HG03175 (cell line): Measurements from ENCODE around the gene MLF2.
"Not testable (repeated sequence)": the region's sequence is repeated elsewhere in the genome, so short reads cannot be mapped to it uniquely, and the experiment has no call there.

Experiments
- ATAC-seq: cut with Tn5 transposase; IDR thresholded peaks from one replicate; pipeline ENCODE4 v1.9.1; 2021; ENCODE audit warnings: mild to moderate bottlenecking, moderate library complexity; ENCODE audit not compliant: unreplicated experiment

MLF2 gene

DNA sequence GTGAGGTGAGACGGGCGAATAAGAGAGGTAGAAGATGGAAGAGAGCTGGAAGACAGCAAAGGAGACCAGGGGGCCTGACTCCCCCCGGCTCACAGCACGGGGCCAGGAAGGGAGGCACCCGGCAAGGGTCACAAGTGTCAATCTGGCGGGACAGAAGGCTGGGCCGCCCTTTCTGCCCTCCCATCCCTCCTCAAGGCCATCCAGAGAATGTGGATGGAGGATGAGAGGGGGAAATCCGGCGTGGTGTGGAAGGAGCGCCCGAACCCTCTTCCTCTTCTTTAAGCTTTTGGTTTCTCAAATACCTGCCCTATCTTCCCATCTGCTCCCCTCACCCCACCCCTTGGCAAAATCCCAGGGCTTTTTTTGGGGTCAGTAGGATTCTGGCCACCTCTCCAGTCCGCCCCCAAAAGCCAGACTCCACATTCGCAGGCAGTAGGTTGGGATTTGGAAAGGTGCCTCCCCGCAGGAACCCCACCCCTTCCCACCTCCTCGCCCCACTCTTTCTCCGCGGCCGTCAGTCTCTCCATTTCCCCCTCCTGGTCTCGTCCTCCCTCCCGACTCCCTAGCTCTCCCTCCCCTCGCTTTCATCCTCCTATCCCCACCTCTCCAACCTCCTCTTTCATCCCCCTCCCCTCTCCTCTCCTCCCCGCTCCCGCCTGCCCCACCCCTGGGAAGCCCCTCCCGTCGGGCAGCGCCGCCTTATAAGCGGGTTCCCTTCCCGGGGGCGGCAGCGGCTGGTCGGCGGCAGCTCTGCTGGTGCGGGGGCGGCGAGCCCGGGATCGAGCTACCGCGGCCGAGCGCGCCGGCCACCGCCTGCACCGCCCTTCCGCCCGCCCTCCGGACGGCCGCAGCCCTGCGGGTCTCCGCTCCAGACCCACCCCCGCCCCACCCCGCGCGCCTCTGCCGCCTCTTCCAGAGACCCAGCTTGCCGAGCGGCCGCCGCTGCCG is 13.0 kb upstream of the MLF2 start, which contains the start of gene PTMS:
TSS of gene PTMS (plus strand) at position 730 of the 948 bp plus-strand sequence. CDS start 343 bp downstream, outside the sequence.
- peak; percentile 17 for ATAC-seq

- ATAC-seq, result no peak
Measured at GRCh38 chr12:6765048-6765633, 12.2 kb upstream of the MLF2 start.

DNA sequence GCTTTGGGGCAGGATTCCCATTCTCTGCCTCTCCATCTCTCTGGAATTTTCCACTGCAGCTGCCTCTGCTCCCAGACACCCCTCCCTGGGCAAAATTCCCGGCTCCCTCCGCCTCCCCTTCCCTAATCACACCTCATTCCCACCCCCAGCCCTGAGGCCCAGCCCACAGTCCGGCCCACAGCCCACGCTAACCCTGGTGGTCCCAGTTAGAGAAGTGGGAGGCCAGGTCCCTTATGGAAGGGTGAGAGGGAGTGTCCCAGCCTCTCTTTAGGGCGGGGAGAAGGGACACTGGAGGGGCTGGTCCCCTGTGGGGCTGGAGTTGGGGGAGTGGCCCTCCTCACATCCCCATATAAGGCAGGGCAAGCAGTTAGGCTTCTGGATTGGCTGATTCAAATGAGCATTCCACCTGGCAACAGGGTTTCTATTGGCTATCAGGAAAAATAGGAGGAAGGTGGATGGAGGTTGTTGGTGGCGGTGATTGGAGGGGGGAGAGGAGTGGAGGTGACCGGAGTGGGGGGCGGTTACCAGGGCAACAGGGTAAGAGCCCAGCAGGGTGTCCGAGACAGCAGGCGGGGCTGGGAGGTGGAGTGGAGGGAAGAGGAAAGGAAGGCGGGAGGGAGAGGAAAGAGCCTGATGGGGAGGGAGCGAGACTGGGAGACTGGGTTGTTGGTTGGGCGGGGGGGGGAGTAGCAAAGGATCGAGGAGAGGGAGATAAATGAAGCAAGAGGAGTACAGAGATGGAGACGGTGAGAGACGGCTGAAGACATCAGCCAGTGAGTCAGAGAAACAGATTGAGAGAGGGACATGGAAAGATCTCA is 11.3 kb upstream of the MLF2 start:
- ATAC-seq, result peak; percentile 83

DNA sequence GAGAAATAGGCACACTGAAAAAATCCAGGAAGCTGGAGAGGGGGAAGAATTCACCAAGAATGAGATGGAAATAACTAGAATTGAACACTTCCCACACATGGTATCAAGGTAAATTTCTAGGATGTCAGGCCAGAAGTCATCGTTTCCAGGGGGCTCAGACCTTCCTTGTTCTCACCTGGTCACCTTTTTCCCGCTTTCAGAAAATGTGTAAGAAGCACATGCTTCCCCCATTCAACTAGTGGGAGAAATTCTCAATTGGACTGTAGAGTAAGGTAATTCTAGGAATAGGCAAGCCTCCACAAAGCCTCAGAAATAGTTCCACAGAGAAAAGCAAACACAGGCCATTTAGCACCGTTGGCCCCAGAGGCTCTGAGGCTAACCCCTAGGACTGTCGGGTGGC is 10.4 kb upstream of the MLF2 start:
- no peak for ATAC-seq

DNA sequence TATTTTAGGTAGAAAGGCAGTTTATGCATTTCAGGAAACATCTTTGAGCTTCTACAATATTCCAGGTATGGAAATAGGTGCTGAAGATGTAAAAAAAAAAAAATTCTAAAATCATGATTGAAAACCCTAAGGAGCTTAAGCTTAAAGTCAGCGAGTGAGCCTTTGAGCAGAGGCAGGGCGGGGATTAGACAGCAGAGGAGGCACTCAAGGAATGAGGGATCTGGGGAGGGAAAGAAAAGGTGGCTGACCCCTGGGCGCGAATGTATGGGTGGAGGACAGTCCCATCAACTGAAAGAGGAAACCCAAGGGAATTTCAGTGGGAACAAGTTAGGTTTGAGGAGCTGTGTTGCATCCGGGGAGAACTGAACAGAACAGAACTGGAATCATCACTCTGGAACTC is 6.8 kb upstream of the MLF2 start:
- no peak for ATAC-seq

DNA sequence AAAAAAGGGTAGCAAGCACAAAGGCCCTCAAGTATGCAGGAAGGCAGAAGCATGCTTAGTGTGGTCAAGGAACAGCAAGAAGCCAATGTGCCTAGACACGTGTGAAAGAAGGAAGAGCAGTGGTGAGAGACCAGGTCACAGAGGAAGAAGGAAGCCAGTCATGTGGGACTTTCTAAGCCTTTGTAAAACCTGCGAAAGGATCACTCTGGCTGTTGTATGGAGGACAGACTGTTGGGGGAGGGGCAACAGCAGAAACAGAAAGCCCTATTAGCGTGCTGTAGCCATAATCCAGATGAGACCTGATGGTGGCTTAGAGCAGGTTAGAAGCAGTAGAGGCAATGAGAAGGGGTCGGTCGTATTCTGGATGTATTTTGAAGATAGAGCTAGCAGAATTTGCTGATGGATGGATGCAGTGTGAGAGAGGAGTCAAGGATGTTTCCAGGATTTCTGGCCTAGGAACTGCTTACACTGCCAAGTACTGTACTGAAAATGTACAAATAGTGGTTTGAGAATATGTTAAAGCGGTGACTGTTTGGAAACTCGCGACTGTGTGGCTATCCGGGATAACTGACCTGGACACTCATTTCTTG is 5.7 kb upstream of the MLF2 start:
- no peak for ATAC-seq

DNA sequence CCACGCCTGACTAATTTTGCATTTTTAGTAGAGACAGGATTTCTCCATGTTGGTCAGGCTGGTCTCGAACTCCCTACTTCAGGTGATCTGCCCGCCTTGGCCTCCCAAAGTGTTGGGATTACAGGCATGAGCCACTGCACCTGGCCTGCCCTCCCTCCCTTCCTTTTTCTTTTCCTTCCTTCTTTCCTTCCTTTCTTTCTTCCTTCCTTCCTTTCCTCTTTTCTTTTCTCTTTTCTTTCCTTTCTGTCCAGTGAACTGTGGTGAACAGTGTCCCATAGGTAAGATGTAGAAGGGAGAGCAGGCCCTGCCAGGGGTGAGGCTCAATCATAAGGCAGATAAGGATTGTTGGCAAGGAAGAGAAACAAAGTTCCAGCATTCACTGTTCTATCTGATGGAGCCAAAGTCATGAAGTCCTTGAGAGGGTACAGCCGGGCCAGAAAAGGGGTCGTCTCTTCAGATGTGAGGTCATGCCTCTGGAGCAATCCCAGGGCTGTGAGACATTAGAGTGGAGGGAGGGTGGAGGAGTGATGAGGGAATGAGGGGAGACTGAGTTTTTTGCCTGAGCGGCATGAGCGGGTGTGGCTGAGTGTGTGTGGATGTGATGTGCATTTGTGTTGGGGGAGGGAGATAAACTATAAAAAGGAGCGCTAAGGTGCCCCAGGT is 4.2 kb upstream of the MLF2 start:
- ATAC-seq, result no peak

GRCh38 chr12:6754411-6754810 is 1.5 kb upstream of the MLF2 start:
- ATAC-seq, result no peak

DNA sequence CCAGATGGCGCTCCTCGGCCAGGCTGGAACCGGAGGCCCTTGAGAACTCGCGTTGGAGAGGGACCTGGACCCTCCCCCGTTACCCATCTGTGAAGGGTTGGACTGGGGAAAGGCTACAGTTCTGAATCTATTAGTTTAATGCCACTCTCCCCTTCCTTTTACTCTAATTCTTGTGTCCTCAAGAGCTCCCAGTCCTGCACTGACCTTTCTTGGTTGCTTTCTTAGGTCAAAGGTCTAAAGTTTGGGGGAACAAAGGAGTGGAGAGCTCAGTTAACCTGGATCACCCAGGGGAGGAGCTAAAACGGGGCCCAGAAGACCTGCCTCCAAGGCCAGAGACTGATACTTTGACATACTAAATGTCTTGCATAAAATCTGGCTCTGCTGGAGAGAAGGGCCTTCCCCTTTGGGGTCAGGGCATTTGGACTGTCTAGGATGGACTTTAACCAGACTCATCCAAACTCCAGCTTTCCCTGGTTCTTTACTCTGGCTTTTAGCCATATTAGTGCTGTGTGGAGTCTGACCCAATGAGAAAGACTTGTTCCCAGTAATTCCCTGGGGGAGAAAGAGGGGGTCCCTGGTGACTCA is 923 bp upstream of the MLF2 start:
- ATAC-seq, result no peak

DNA sequence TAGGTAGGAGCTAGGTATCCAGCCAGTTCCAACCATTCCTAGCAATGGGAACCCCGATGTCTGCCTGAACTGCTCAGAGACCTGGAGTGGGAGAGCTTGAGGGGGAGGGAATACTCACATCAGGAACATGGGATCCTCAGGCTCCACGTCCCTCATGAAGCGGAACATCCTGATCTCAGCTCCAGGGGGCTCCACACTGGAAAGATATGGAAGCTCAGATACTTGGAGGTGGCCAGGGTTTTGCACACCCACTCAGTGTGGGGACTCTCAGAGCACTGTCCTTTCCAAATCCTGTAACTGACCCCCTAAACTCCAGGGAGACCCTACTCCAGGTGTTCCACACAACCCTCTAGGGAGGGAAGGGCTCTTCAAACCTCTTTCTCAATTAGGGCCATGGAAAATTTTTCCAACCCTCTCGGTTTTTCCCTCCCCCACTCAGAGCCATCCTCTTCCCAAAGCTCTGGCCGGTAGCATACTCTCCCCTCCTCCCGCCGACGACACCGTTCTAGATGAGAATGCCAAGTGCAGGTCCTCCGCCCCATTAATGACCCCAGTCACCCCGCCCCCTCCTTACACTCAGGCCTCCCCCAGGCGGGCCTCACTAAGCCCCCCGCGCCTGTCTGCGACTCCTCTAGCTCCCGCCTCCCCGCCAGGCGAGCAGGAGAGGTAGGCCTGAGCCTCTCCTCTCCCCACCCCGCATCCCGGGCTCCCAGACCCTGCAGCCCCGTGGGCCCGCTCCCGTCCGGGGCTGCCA is 597 bp downstream of the MLF2 start:
- peak; percentile 3 for ATAC-seq

- ATAC-seq, result no peak
Measured at GRCh38 chr12:6751767-6752166, 1.2 kb downstream of the MLF2 start.

DNA sequence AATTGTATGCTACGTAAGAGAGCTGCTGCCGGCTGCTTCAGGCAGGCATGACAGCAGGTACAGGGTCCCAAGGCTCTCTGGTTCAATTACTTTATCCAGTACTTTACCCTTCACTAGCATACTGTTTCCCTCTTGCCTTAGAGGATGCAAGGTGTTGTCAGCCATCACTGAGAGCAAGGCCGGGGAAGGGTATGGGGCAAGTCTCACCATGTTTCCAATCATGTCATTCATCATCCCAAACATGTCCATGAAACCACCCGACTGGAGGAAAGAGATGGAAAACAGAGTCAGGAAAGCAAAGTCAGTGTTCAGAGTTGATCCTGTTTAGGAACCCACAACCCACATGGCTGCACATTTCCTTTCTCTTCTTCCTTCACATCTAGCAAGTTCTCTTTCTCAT is 2.4 kb downstream of the MLF2 start:
- ATAC-seq, result no peak

- no peak for ATAC-seq
Measured at GRCh38 chr12:6748761-6749160, 4.2 kb downstream of the MLF2 start.

GRCh38 chr12:6747216-6747615 is 5.7 kb downstream of the MLF2 start:
- ATAC-seq, result no peak

- no peak for ATAC-seq
Measured at GRCh38 chr12:6745741-6746525, 7.0 kb downstream of the MLF2 start.

DNA sequence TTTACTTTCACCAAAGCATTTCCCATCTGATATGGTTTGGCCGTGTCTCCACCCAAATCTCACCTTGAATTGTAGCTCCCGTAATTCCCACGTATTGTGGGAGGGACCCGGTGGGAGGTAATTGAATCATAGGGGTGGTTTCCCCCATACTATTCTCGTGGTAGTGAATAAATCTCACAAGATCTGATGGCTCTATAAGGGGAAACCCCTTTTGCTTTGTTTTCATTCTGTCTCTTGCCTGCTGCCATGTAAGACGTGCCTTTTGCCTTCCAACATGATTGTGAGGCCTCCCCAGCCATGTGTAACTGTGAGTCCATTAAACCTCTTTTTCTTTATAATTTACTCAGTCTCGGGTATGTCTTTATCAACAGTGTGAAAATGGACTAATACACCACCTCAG is 9.6 kb downstream of the MLF2 start:
- ATAC-seq, result not testable (repeated sequence)

GRCh38 chr12:6742834-6743233 is 10.1 kb downstream of the MLF2 start:
- ATAC-seq, result no peak

- not testable (repeated sequence) for ATAC-seq
Measured at GRCh38 chr12:6742080-6742479, 10.9 kb downstream of the MLF2 start.

- no peak for ATAC-seq
Measured at GRCh38 chr12:6736754-6737153, 16.2 kb downstream of the MLF2 start.
